ENCODE results near the gene ANKRD7. TPM values are rescaled to one million over a fixed set of nuclear protein-coding genes. Genes with fewer than 3 reads are reported as not detected.

ANKRD7 gene
- total RNA-seq, 2 donors from 2014 or later: 0.36 to 73.0 TPM

DNA sequence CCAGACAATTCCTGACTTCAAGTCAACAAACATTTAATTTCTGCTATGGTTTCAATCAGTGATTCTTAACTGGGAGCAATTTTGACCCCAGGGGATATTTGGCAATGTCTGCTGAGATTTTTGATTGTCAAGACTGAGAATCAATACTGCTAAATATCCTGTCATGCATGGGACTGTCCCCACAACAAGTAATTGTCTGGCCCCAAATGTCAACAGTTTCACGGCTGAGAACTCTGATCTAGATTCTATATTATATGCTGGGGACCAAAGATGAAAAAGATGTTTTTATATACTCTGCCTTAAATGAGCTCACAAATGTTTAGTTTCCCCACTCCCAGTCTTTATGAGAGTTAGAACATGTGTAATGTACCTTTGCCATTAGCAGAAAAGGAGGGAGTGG lies 19.2 kb downstream of the ANKRD7 start:
- Histone ChIP-seq H3K9me3 (no peaks in the 10 kb centered on the region), H3K36me3 (no peaks in the 10 kb centered on the region), H3K27ac (no peak overlapping the region), H3K4me3 (no peak overlapping the region), H3K27me3 (replicated peaks; ENCODE audit: insufficient read depth) (no peaks in the 10 kb centered on the region), H3K4me1 (replicated peaks) (no peaks in the 10 kb centered on the region)
- 73% methylated on average over 1 of the region's 1 CpG for WGBS
- intact Hi-C loops (cut with DNase I): no loop called here
- DNase-seq (ENCODE audit: low spot score): no peak
- TF ChIP-seq POLR2A (IDR thresholded peaks at IDR 0.05): no peak
- TF ChIP-seq, protein P1, sequence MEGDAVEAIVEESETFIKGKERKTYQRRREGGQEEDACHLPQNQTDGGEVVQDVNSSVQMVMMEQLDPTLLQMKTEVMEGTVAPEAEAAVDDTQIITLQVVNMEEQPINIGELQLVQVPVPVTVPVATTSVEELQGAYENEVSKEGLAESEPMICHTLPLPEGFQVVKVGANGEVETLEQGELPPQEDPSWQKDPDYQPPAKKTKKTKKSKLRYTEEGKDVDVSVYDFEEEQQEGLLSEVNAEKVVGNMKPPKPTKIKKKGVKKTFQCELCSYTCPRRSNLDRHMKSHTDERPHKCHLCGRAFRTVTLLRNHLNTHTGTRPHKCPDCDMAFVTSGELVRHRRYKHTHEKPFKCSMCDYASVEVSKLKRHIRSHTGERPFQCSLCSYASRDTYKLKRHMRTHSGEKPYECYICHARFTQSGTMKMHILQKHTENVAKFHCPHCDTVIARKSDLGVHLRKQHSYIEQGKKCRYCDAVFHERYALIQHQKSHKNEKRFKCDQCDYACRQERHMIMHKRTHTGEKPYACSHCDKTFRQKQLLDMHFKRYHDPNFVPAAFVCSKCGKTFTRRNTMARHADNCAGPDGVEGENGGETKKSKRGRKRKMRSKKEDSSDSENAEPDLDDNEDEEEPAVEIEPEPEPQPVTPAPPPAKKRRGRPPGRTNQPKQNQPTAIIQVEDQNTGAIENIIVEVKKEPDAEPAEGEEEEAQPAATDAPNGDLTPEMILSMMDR (IDR thresholded peaks at IDR 0.05): no peak
- TF ChIP-seq POLR2AphosphoS5 (IDR thresholded peaks at IDR 0.05): no peak

DNA sequence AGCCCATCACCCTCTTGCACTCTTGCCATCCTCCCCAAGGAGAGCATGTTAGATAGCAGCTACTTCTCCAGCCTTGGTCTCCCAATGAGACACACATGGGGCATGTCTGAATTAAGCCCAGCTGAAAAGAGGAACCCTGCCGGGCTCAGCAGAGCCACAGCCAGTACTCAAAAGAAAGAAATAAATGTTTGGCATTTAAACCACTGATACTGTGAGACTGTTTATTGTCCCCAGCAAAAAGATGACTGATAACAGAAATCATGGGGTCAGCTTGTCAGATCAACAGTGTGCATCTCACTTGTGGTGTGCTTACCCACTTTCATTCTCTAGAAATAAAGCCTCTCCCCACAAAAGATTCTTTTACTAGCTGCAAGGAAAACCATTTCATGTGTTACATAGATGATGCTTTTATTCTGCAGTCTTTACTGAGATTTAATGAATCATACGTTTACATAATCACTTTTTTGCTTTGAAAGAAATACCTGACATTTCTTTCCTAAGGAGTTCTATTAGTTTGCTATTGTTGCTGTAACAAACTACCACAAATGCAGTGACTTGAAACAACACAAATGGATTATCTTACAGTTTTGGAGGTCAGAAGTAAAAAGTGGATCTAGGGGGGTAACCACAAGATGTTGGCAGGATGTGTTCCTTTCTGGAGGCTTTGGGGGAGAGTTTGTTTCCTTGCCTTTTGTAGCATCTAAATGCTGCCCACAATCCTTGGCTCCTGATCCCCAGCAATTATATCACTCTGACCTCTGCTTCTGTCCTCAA lies 20.9 kb downstream of the ANKRD7 start:
- DNase-seq (ENCODE audit: low spot score): no peak
- no peaks in the 10 kb centered on the region for H3K27me3 ChIP-seq (replicated peaks; ENCODE audit: insufficient read depth)
- no peaks in the 10 kb centered on the region for H3K4me1 ChIP-seq (replicated peaks)
- no peaks in the 10 kb centered on the region for H3K36me3 ChIP-seq
- no peak overlapping the region for H3K4me3 ChIP-seq
- no peak overlapping the region for H3K27ac ChIP-seq
- H3K9me3 ChIP-seq: no peaks in the 10 kb centered on the region
- intact Hi-C loops (cut with DNase I): no loop called here
- TF ChIP-seq POLR2A (IDR thresholded peaks at IDR 0.05) (no peak), POLR2AphosphoS5 (IDR thresholded peaks at IDR 0.05) (no peak)
- TF ChIP-seq, protein P1 (IDR thresholded peaks at IDR 0.05): no peak
- WGBS: 24% methylated on average over 2 of the region's 2 CpGs

DNA sequence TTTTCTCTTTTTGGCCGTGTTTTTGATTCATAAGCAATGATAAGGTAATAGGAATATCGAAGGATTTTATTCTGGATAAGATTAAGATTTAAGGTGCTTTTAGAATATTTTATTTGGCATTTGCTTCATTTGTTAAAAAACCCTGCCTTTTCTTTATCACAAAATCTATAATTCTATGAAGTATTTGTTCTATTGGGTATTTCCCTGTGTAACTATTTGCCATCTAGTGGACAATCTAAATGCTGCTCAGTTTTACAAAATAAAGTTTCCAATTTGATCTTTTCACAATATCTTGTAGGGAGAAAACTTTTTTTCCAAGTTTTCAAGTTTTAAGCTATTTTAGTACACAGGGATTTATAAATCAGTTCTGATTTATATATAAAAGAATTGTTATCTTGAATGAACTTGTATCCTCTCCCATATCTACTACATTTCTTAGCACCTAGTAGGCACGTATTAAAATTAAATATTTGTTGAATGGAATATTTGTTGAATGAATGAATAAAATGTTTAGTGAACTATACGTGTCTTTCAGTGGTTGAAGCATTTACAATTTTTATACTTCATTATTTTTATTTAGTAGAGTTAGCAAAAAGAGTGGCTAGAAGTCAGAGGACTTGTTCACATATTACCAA lies 26.5 kb downstream of the ANKRD7 start:
- no peaks in the 10 kb centered on the region for H3K27me3 ChIP-seq (replicated peaks; ENCODE audit: insufficient read depth)
- no peaks in the 10 kb centered on the region for H3K9me3 ChIP-seq
- no peak for DNase-seq (ENCODE audit: low spot score)
- no peak overlapping the region for H3K27ac ChIP-seq
- no peak overlapping the region for H3K4me3 ChIP-seq
- 89% methylated on average over 4 of the region's 4 CpGs for WGBS
- no peaks in the 10 kb centered on the region for H3K36me3 ChIP-seq
- TF ChIP-seq POLR2AphosphoS5 (IDR thresholded peaks at IDR 0.05): no peak
- TF ChIP-seq POLR2A (IDR thresholded peaks at IDR 0.05): no peak
- TF ChIP-seq, protein P1 (IDR thresholded peaks at IDR 0.05): no peak
- H3K4me1 ChIP-seq (replicated peaks): no peaks in the 10 kb centered on the region
- intact Hi-C loops (cut with DNase I): no loop called here

DNA sequence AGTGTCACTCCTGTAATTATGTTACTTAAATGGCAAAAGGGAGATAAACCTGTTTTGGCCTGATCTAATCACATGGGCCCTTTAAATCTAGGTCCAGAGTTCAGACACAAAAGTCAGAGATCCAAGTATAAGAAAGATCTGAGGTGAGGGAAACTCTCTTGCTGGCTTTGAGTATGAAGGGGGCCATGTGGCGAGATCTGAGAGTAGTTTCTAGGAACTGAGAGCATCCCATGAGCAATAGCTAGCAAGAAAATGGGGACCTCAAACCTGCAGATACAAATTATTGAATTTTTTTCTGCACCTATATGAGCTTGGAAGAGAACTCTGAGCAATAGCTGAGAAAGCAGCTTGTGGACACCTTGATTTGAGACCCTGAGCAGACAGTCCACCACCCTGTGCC lies 27.6 kb downstream of the ANKRD7 start:
- WGBS: 96% methylated on average over 1 of the region's 1 CpG
- H3K27ac ChIP-seq: no peak overlapping the region
- H3K4me1 ChIP-seq (replicated peaks): no peaks in the 10 kb centered on the region
- H3K4me3 ChIP-seq: no peak overlapping the region
- intact Hi-C loops (cut with DNase I): no loop called here
- TF ChIP-seq POLR2AphosphoS5 (IDR thresholded peaks at IDR 0.05): no peak
- TF ChIP-seq POLR2A (IDR thresholded peaks at IDR 0.05): no peak
- TF ChIP-seq, protein P1 (IDR thresholded peaks at IDR 0.05): no peak
- no peak for DNase-seq (ENCODE audit: low spot score)
- H3K27me3 ChIP-seq (replicated peaks; ENCODE audit: insufficient read depth): no peaks in the 10 kb centered on the region
- no peaks in the 10 kb centered on the region for H3K36me3 ChIP-seq
- no peaks in the 10 kb centered on the region for H3K9me3 ChIP-seq

DNA sequence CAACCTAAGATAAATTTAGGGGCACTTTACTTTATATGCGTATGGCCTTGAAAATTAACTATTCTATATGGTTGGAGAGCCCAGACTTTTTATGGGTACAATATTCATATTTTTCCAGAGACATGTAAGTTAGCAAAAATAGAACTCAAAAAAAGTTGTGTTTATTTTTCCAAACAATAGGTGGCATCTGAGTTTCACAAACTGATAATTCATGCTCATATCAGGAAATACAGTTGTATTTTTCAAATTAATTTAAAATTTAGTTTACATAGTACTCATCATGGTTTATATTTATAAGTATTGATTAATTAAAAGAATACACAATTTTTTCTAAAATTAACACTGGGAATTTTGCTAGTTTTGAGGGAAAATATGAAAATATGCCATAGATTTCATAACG lies 34.6 kb downstream of the ANKRD7 start:
- Histone ChIP-seq H3K9me3 (no peaks in the 10 kb centered on the region), H3K4me1 (replicated peaks) (no peaks in the 10 kb centered on the region), H3K27ac (no peak overlapping the region), H3K4me3 (no peak overlapping the region), H3K36me3 (no peaks in the 10 kb centered on the region), H3K27me3 (replicated peaks; ENCODE audit: insufficient read depth) (no peaks in the 10 kb centered on the region)
- DNase-seq (ENCODE audit: low spot score): no peak
- intact Hi-C loops (cut with DNase I): no loop called here
- WGBS: 92% methylated on average over 2 of the region's 2 CpGs
- no peak for TF ChIP-seq POLR2A (IDR thresholded peaks at IDR 0.05)

Data from prostate gland (tissue), 2 donors.